Left ventricle myocardium superior (tissue), 1 donor: ENCODE measurements around the gene FAM89B. TPM values are rescaled to one million over a fixed set of nuclear protein-coding genes. Genes with fewer than 3 reads are reported as not detected.
A peak's percentile ranks its signal among the peaks of the same experiment; 100 is the strongest.
"Not testable (repeated sequence)": the region's sequence is repeated elsewhere in the genome, so short reads cannot be mapped to it uniquely, and the experiment has no call there.

Experiments
- ATAC-seq: fragments of 200-7000 bp; cut with Tn5 transposase; one replicate; pipeline ENCODE4 v1.9.1; 2020; ENCODE audit warnings: mild to moderate bottlenecking, moderate library complexity
- DNase-seq: peaks from one replicate; pipeline ENCODE4 v3.0.0-alpha.2; 2020
- intact Hi-C: fragments of 100-400 bp; cut with micrococcal nuclease; formaldehyde crosslinking; loops from one replicate; pipeline ENCODE4 v1.11.0; 2022
- total RNA-seq: library from RNA; stranded (reverse); fragmentation: NEBNext Ultra II Directional; extraction: Animal tissue kit (Norgen Biotek cat#: 25700); gene quantifications from one replicate; pipeline ENCODE4 v1.2.1, GENCODE V29; 2021
- donor health status: DM: no; HTN: yes; CAD: no; lungs with severe emphysema.

FAM89B gene
- total RNA-seq, 1 donor from 2014 or later = 39.3 TPM

DNA sequence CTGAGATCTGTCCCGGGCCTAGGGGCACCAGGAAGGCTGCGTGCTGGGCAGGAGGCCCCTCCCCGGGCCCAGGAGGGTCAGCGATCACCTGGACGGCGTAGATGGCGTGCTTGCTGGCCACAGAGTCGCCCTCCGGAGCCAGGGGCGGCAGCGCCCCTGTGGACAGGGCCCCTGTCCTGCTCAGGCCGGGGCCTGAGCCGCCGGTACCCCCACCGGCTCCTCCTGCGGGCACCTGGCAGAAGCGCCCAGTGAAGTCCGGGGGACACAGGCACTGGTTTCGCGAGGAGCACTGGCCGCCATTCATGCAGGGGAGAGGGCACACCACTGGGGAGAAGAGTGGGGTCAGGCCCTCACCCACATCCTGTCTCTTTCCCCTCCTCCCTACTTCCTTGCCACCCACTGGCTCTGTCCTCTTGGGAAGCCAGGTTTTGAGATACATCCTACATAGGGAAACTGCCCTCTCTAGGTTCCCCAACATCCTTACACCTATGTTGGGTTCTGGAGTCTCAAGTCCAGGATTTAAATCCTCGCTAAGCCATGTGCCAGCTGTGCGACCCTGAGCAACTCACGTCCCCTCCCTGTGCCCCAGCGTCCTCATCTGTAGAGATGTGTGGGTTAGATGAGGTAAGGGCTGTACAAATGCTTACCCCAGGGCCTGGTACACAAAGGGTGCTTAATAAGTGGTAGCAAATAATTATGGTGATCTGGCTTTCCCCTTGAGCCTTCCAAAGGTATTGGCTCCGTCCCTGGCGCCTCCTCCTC is 18.1 kb upstream of the FAM89B start:
- no peak for ATAC-seq

DNA sequence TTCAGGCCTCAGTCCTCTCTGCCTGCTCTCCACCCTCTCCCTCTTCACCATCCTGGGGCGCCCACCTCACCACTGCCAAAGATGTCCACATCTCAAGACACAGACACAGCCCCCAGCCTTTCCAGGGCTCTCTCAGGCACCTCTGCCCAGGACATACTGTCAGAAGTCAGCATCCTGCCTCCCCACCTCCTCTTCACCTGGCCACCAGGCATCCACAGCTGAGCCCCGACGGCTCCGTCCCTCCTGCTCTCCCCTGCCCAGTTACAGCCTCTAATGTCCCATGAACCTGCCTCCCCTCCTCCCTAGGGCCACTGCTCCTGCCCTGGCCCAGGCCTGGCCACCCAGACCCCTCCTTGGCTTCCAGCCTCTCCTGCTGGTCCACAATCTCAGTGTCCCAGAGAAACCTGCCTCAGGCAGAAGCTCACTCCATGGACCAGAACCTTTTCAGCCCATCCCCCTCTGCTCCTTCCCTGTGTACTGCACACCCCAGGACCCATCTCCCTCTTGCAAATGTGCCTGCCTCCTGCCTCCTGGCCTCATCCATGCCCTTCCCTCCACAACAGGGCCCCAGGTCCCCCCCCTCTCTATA is 17.4 kb upstream of the FAM89B start:
- DNase-seq = no peak

More for the DNA sequence above, 18.1 kb upstream of the FAM89B start:
- intact Hi-C loops = no loop called here
- no peak for DNase-seq

DNA sequence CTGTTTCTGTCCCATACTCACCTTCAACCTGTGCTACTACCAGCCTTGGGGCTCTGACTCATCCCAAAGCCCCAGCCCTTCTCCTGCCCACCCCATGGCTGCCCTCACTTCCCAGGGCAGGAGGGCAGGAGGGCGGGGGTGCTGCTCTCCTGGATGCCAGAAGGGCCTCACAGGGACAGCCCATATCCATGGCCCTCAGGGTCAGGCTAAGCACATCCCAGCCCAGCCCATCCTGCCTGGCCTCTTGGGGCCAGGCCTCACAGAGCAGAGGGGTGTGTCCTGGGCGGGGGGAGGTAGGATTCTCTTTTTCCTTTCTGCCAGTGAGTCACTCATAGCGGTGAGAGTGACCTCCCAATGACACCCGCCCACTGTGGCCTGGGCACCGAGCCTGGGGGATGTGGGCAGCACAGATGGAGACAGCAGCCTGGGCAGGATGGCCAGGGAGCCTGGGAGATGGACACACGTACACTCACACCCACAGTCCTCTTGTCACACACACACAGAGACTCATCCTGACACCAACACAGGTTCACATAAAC is 16.6 kb upstream of the FAM89B start:
- intact Hi-C loops = no loop called here
- peak; percentile 71 for DNase-seq
- peak; percentile 2 for ATAC-seq

More for the DNA sequence above, 17.4 kb upstream of the FAM89B start:
- ATAC-seq = no peak
- intact Hi-C loops = no loop called here

DNA sequence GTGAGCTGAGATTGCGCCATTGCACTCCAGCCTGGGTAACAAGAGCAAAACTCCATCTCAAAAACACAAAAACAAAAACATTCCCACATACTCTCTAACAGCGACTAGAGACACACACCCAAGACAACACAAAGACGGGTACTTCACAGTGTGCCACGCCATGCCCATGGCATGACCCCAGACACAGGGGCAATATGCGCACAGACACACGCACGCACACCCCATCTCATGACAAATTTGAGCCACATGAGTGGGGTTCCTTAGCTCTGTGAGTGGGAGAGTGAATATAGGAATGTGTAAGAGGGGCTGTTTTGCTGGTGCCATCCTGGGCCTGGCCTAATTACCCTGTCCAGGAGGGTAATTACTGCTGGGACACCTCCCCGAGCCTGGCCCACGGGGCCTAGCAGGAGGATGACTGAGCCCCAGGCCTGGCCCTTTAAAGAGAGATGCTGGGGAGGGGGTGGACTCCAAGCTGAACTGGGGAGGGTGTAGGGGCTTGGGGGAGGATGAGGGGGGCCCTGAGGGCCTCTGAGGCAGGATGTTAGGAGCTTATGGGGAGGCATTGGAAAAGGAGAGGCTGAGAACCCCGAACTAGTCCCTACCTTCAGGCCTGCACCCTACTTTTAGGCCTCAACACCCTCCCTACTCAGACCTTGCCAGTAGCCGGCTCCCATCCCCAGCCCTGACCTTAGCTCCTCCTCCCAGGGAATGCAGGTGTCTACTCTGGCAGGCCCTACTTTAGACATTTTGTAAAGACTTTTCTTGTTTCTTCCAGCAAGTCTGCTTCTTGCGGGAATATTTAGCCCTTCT is 15.7 kb upstream of the FAM89B start:
- ATAC-seq (no peak), DNase-seq (no peak)
- intact Hi-C loops = no loop called here

DNA sequence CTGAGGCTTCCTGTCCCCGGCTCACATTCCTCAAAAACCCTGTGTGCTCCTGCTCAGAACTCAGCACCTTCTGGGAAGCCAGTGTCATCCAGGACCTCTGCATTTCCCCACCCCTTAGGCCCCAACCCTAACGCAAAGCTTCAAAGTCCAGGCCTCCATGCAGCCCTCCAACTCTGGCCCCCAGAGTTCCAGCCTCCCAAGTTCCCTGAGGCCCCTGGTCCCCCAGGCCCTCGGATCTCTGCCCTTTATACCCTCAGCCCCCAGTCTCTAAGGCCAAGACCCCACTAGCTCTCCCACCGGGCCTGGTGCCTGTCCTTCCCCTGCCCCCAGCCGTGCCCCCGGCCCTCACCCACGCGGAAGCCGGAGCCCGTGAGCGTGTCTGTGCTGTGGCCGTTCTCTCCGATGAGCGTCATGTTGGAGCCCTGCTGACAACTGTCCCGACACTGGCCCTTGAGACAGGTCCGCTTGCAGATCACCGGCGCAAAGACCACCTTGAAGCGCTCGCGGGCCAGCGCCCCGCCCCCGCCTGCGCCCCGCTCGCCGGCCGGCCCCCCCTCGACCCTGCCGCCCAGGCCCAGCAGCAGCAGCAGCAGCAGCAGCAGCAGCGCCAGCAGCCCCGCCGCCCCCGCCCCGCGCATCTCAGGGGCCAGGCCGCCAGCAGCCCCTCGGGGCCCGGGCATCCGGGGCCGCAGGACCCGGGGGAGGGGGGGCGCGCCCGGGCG is 14.9 kb upstream of the FAM89B start:
- intact Hi-C loops = no loop called here
- peak; percentile 68 for DNase-seq
- ATAC-seq = no peak

DNA sequence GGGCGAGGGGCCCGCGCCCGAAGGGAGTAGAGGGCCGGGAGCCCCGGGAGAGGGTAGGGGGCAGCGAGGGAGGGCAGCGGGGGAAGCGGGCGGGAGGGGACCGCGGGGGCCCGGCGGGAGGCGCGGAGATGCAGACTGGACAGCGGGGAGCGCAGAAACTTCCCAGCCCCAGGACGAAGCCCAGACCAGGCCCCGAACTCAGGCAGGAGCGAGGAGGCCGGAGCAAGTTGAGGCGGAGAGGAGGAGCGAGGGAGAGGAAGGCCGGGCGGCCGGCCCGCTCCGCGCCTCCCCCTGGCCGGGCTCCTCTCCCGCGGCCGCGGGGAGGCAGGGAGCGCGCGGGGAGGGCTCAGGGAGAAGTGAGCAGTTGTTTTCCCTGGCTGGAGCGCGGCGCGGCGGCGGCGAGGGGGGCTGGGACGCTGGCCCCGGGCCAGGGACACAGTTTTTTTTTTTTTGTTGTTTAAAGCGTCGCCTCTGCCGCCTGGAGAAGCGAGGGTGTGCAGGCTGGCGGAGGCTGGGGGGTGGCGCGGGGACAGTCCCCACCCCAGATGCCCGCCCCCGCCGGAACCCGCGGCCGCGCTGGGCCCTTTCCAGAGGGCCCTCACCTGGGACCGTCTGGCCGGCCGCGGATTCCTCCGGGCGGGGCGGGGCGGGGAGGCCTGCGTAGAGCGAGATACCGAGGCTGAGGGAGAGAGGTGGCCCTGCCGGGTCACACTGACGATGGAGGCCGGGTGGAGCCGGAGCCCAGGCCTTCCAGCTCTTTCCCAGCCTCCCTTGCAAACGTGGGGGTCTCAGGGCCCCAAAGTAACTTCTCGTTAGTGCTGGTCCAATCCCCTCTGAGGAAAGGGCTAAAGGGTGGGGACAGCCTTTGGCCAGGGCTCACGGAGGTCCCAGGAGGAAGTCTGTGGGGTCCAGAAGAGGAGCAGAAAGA is 14.1 kb upstream of the FAM89B start, which contains the start of gene LTBP3:
TSS of gene LTBP3 (minus strand) at position 358 of the 928 bp plus-strand sequence. CDS start 400 bp downstream, outside the sequence.
- DNase-seq (peak; percentile 92), ATAC-seq (peak; percentile 86)
- intact Hi-C loops = no loop called here

DNA sequence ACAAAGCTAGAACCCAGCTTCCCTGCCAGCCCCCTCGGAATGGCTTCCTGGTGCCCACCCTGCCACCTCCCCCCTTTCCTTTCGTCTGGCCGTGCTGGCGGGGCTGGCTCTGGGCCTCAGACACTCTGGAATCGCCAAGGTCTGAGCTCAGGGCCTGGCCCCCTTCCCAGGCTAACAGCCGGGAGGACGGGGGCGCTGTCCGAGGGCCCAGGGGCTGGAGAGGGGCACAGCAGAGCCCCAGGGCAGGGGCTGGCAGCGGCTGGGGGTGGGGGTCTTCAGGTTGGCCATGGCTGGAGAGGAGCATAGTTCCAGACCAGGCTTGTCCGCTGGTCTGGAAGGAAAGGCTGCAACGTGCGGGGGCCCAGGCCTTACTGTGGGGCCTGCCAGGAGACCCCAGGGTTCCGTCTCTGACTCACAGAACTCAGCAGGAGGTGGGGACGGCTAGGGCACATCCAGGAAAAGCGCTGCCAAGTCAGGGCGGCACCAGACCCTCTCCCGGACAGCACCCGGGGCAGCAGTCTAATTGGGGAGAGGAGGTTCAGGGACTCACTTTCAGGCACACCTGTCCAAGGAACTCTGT is 13.3 kb upstream of the FAM89B start:
- peak; percentile 88 for DNase-seq
- intact Hi-C loops = no loop called here
- peak; percentile 72 for ATAC-seq

DNA sequence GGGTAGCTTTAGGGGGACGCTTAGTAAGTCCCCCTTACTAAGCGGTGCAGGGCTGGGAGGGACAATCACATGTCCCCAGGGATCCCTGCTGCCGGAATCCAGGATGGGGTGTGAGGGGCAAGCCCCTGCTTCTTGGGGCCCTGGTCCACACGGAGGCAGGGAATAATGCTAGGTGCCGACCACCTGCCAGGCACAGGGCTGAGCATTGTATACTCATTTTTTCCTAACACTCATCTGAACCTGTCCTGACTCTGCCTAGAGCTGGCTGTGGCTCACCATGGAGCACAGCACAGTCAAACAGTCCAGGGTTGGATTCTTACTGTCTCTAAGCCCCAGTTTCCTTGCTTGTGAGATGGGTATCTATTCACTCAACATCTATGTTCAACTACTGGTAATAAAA is 12.8 kb upstream of the FAM89B start:
- ATAC-seq (no peak), DNase-seq (peak; percentile 30)
- intact Hi-C loops = no loop called here

DNA sequence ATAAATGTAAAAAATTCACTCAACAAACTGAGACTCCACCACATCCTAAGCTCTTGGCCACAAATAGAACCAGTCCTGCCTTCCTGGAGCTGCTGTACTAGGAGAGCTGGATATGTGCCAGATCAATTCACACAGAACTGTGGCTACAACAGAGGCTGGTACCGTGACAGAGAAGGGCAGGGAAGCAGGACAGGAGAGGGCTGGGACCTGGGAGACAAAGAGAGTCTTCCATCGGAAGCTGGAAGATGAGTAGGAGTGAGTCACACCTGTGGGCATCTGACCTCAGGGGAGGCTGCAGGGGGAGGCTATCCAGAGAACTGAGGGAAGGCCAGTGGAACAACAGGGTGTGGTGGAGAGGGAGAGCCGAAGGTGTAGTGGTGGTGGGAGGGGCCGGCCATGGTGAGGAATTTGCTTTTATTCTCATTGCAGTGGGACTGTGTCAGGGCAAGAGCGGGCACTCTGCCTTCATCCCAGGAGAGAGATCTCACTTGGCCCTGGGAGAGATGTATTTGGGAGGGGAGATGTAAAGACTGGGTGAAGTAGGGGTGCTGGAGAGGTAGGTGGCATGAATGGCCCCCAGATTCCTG is 12.3 kb upstream of the FAM89B start:
- no peak for DNase-seq
- intact Hi-C loops = no loop called here
- ATAC-seq = peak; percentile 43

DNA sequence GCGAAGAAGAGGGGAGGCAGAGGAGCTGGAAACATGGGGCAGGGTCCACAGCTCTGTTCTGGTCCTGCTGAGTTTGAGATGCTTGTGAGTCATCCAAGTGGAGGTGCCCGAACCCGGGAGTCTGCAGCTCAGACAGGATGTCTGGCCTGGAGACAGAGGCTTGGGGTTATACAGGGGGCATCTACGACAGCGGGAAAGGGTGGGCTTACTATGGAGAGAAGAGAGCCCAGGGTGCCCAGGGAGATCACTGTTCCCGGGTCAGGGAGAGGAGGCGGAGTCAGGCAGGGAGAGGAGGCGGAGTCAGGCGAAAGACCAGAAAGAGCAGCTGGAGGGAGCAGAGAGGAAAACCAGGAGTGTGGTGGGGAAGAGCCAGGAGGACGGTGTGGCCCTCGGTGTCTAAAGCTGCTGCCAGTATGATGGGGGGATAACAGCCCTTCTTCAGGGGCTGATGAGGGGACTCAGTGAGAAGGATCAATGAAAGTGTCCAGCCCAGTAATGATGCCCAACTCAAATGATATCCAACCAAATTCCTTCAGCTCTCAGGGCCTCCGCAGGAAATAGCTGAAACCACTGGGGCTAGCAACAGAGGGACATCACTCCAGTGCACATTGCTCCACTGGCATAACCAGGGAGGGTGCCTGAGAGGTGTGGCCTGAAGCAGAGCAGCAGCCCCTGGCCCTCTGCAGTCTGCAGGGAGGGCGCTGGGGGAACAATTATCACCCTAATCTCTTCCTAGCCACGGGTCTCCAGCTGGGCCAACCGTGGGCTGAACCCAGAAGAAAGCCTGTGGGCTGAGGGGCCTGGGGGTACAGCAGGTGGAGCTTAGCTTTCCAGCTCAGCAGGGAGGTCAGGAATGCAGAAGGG is 11.6 kb upstream of the FAM89B start:
- ATAC-seq = peak; percentile 5
- intact Hi-C loops = no loop called here
- DNase-seq = peak; percentile 75

DNA sequence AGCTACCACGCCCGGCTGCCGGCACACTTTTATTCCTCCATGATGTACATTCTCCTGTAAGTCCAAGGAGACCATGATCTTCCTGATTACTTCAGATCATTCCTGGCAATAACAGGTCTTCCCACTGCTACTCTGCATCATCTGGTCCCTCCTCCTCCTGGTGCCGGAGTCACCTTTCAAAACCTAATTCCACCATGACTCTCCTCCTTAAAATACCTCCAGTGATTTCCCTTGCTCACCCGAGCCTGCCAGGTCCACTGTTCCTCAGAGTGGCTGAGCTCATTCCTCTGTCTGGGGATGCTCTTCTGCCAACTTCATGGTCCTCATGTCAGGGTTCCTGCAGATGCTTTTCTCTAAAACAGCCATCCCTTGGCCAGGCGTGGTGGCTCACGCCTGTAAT is 10.3 kb upstream of the FAM89B start:
- intact Hi-C loops = no loop called here
- DNase-seq = no peak
- no peak for ATAC-seq

DNA sequence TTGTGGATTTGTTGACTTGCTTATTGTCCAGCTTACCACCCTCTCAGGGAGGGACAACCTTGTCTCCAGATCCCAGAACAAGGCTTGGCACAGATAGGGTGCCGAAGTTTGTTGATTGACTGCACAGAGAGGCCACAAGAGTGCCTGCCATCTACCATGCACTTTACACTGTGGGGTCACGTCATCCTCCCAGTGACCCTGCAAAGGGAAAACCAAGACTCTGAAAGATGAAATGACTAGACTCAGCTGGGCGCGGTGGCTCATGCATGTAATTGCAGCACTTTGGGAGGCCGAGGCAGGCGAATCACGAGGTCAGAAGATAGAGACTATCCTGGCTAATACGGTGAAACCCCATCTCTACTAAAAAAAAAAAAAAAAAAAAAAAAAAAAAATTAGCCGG is 9.6 kb upstream of the FAM89B start:
- ATAC-seq (no peak), DNase-seq (no peak)
- intact Hi-C loops = no loop called here

DNA sequence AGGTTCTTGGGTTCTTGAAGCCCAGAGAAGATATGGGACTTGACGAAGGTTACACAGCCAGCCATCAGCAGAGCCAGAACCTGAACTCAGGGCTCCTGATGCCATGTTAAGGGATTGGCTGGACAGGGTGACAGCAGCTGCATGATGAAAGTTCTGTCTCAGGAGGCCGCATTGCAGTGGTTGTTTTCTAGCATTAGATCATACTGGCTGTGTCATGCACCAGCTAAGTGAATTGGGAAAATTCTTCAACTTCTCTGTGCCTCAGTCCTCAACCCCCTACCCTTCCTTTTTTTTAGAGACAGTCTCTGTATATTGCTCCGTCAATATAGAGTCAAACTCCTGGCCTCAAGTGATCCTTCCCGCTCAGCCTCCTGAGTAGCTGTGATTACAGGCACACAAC is 8.7 kb upstream of the FAM89B start:
- no peak for ATAC-seq
- intact Hi-C loops = no loop called here
- DNase-seq = no peak

DNA sequence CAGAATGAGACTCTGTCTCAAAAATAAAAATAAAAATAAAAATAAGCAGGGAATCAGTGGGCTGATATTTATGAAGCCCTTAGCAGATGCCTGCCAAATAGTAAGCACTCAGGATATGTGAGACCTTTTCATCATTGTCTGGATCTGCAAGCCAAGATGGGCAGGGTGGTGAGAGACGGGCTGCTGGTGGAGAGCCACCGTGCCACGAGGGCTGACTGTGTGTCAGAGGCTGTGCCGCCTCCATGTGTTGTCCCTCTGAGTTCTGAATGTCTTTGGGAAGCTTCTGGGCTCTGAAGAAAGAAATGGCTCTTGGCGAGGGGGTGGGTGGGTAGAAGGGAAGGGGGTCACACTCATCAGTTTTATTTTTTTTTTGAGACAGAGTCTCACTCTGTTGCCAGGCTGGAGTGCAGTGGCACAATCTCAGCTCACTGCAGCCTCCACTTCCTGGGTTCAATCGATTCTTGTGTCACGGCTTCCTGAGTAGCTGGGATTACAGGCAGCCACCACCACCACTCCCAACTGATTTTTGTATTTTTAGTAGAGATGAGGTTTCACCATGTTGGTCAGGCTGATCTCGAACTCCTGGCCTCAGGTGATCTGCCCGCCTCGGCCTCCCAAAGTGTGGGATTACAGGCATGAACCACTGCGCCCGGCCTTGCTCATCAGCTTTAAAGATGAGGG is 7.3 kb upstream of the FAM89B start:
- intact Hi-C loops, DNase-seq, ATAC-seq: not testable (repeated sequence)

DNA sequence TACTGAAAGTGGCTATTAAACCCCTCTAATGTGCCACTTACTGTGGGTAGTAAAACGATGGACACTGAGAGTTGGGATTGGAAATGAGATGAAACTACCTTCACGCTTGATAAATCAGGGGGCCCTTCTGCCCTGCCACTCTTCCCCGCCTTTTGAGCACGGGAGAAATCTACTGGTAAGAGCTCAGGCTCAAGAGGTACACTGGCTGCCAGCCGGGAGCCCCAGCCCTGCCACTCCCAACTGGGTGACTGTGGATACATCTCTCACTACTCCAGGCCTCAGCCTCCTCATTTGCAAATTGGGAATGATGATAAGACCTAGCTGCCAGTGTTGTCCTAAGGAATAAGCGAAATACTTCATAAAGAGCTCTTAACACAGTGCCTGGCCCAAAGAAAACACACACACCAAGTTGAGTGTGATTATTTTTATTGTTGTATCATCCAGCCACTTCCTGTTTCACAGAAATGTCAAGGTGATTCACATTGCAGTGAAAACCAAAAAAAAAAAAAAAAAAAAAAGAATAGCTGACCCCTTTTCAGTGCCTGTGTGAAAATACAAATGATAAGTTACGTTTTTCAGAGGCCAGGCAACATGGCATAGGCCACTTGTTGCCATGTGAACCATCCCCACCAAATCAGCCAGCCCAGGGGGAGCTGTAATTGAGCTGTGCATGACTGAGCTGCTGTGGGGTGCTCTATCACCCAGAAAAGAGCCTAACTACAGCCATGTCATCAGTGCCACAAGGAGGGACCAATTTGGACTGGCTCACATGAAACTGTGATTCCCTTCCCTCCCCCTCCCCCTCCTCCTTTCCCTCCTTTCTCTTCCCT is 6.5 kb upstream of the FAM89B start:
- intact Hi-C loops = no loop called here
- DNase-seq (no peak), ATAC-seq (no peak)
